MM.1S (cell line): Measurements from ENCODE around the gene LMX1B.

Experiments
- CTCF ChIP-seq: fragments of 300-600 bp; sonication (generic); IDR thresholded peaks from 2 replicates; pipeline ENCODE4 v1.5.1; 2016; ENCODE audit warnings: antibody characterized with exemption, low read length, mixed read lengths
- EZH2 ChIP-seq: fragments of 300-600 bp; sonication (generic); optimal IDR thresholded peaks from 2 replicates; pipeline ENCODE3; 2017; ENCODE audit warnings: low read depth, mild to moderate bottlenecking, antibody characterized with exemption, low read length, mixed read lengths
- EZH2phosphoT487 ChIP-seq: fragments of 300-600 bp; sonication (generic); IDR thresholded peaks from 2 replicates; pipeline ENCODE4 v1.6.1; 2018; ENCODE audit warnings: antibody characterized with exemption, low read length

GRCh38 chr9:126688617-126689016, 74.9 kb downstream of the LMX1B start:
- TF ChIP-seq EZH2phosphoT487 (no peak), CTCF (no peak), EZH2 (no peak)
